ENCODE measurements around the gene TLCD4.
"Not testable (repeated sequence)": the region's sequence is repeated elsewhere in the genome, so short reads cannot be mapped to it uniquely, and the experiment has no call there.

Gene TLCD4

DNA sequence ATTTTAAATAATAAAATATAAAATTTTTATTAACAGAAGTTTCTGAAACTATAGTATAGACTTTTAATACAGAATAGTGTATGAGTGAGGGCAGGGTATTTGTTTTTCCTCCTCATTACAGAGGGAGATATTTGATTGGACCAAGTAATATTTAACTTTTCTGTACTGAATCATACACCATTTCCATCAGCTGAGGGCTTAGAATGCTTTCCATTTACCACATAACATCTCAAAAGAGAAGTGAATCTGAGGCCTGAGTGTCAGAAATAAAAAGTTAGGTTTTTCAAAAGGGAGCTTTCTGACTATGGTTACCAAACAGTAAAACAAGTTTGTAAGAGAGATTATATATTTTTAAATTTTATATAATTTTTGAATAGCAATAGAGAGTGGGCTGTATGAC lies 29.5 kb downstream of the TLCD4 start:
- TF ChIP-seq POLR2A (IDR thresholded peaks at IDR 0.05; ENCODE audit: low read depth, low read length) = no peak
- no peak for DNase-seq (ENCODE audit: insufficient read length, low spot score)
- no peak for FAIRE-seq

- DNase-seq (ENCODE audit: insufficient read length, low spot score) = no peak
- FAIRE-seq = no peak
- no peak for TF ChIP-seq POLR2A (IDR thresholded peaks at IDR 0.05; ENCODE audit: low read depth, low read length)
These were observed 36.9 kb downstream of the TLCD4 start for GRCh38 chr1:95154096-95154495.

DNA sequence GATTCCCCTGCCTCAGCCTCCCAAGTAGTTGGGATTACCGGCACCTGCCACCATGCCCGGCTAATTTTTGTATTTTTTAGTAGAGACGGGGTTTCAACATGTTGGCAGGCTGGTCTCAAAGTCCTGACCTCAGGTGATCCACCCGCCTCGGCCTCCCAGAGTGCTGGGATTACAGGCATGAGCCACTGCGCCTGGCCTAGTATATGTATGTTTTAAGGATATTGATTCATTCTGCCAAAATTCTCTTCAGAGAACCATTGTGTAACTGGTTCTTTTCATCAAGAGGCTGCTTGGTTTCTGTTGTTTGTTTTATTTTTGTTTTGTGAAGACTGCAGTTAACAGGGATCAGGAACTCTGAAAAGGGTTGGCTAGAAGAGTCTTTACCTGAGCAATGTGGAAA lies 48.4 kb downstream of the TLCD4 start:
- FAIRE-seq; DNase-seq (ENCODE audit: insufficient read length, low spot score): not testable (repeated sequence)

Measured in H54 (cell line).